HepG2 (cell line): ENCODE data around the gene ZNF446. TPM values are rescaled to one million over a fixed set of nuclear protein-coding genes. Genes with fewer than 3 reads are reported as not detected.

ENCODE experiments used
- ATAD3A ChIP-seq: sonication (generic); formaldehyde crosslinking; IDR thresholded peaks from 2 replicates; pipeline ENCODE4 v1.4.0; 2020; ENCODE audit warnings: missing genetic modification reagents
- ATF1 ChIP-seq: IDR thresholded peaks from 2 replicates; pipeline ENCODE4 v1.6.1; 2016; ENCODE audit warnings: mild to moderate bottlenecking, control low read depth
- ETV5 ChIP-seq: IDR thresholded peaks from 2 replicates; pipeline ENCODE4 v1.6.1; 2018; ENCODE audit warnings: missing biosample characterization, missing genetic modification reagents, inconsistent platforms, borderline replicate concordance
- FOXC1 ChIP-seq: sonication (generic); formaldehyde crosslinking; IDR thresholded peaks from 2 replicates; pipeline ENCODE4 v1.8.0; 2022; ENCODE audit warnings: mild to moderate bottlenecking, missing genetic modification reagents, borderline replicate concordance
- GTF2F1 ChIP-seq: fragments of 150-350 bp; IDR thresholded peaks from 2 replicates; pipeline ENCODE4 v1.6.1; 2014; ENCODE audit warnings: low read length
- HCFC1 ChIP-seq: fragments of 150-350 bp; IDR thresholded peaks from 2 replicates; pipeline ENCODE4 v1.6.1; 2014; ENCODE audit warnings: low read depth, low read length
- HOXA5 ChIP-seq: sonication (generic); formaldehyde crosslinking; IDR thresholded peaks from 2 replicates; pipeline ENCODE4 v1.4.0; 2020; ENCODE audit warnings: missing genetic modification reagents
- KLF15 ChIP-seq: sonication (generic); formaldehyde crosslinking; IDR thresholded peaks from 2 replicates; pipeline ENCODE4 v1.8.1; 2023; ENCODE audit warnings: borderline replicate concordance, mild to moderate bottlenecking, inconsistent platforms, missing genetic modification reagents, mixed read lengths
- MAX ChIP-seq: IDR thresholded peaks from 2 replicates; pipeline ENCODE4 v1.6.1; 2012; ENCODE audit warnings: inconsistent platforms
- PHF21A ChIP-seq: sonication (generic); formaldehyde crosslinking; IDR thresholded peaks from 2 replicates; pipeline ENCODE4 v1.5.0; 2020; ENCODE audit warnings: mild to moderate bottlenecking, missing genetic modification reagents
- PLSCR1 ChIP-seq: sonication (generic); formaldehyde crosslinking; IDR thresholded peaks from 2 replicates; pipeline ENCODE4 v1.5.0; 2020; ENCODE audit warnings: missing genetic modification reagents, mild to moderate bottlenecking, borderline replicate concordance
- SAFB2 ChIP-seq: sonication (generic); formaldehyde crosslinking; IDR thresholded peaks from 2 replicates; pipeline ENCODE4 v1.5.1; 2020; ENCODE audit warnings: missing genetic modification reagents, low read depth, mild to moderate bottlenecking, borderline replicate concordance
- ZBTB26 ChIP-seq: IDR thresholded peaks from 2 replicates; pipeline ENCODE4 v1.6.1; 2016; ENCODE audit warnings: missing compliant biosample characterization, missing genetic modification reagents, borderline replicate concordance
- ZFP90 ChIP-seq: sonication (generic); formaldehyde crosslinking; IDR thresholded peaks from 2 replicates; pipeline ENCODE4 v1.8.0; 2022; ENCODE audit warnings: missing genetic modification reagents, mild to moderate bottlenecking, inconsistent platforms, borderline replicate concordance
- ZNF20 ChIP-seq: sonication (generic); formaldehyde crosslinking; IDR thresholded peaks from 2 replicates; pipeline ENCODE4 v1.4.0; 2020; ENCODE audit warnings: mild to moderate bottlenecking, moderate library complexity, missing genetic modification reagents
- ZNF224 ChIP-seq: sonication (generic); formaldehyde crosslinking; IDR thresholded peaks from 2 replicates; pipeline ENCODE4 v1.5.0; 2020; ENCODE audit warnings: mild to moderate bottlenecking, missing genetic modification reagents
- ZNF468 ChIP-seq: sonication (generic); formaldehyde crosslinking; IDR thresholded peaks from 2 replicates; pipeline ENCODE4 v1.8.0; 2022; ENCODE audit warnings: mild to moderate bottlenecking, moderate library complexity, missing genetic modification reagents
- ZNF703 ChIP-seq: sonication (generic); formaldehyde crosslinking; IDR thresholded peaks from 2 replicates; pipeline ENCODE4 v1.5.1; 2020; ENCODE audit warnings: missing genetic modification reagents, mild to moderate bottlenecking, moderate library complexity, borderline replicate concordance
- ZNF800 ChIP-seq: sonication (generic); formaldehyde crosslinking; IDR thresholded peaks from 2 replicates; pipeline ENCODE4 v1.4.0; 2020; ENCODE audit warnings: missing genetic modification reagents
- polyA plus RNA-seq, 8 experiments: library from polyadenylated mRNA; depleted of rRNA in 3 of 8; stranded (reverse) in 7 of 8; unstranded in 1 of 8; fragments of >200 nt; fragmentation: Illumina TruSeq in 4 of 8; extraction: Trizol in 4 of 8; gene quantifications; 2 replicates each; pipeline versions ENCODE4 v1.2.1 to v1.2.3, GENCODE V29; 2011 to 2016; ENCODE audit warnings: low read depth in 4 of 8, missing spikeins in 1 of 8, mixed read lengths in 1 of 8; ENCODE audit not compliant: insufficient read depth in 1 of 8
- total RNA-seq, 5 experiments: library from RNA; depleted of rRNA; stranded (reverse); fragments of >200 nt; fragmentation: Illumina TruSeq; extraction: Trizol; gene quantifications; 2 replicates each; pipeline ENCODE4 v1.2.3, GENCODE V29; 2016; ENCODE audit warnings: low read depth in 1 of 5
- TF ChIP-seq, protein P1 (sequence below): sonication (generic); formaldehyde crosslinking; IDR thresholded peaks from 2 replicates; pipeline ENCODE4 v1.8.0; 2022; ENCODE audit warnings: mild to moderate bottlenecking, missing genetic modification reagents, borderline replicate concordance
- TF ChIP-seq, protein P2 (sequence below): sonication (generic); formaldehyde crosslinking; IDR thresholded peaks from 2 replicates; pipeline ENCODE4 v1.4.0; 2020; ENCODE audit warnings: missing genetic modification reagents, low read depth, mild to moderate bottlenecking, borderline replicate concordance
- TF ChIP-seq, protein P3 (sequence below): sonication (generic); formaldehyde crosslinking; IDR thresholded peaks from 2 replicates; pipeline ENCODE4 v1.4.0; 2020; ENCODE audit warnings: missing genetic modification reagents

The ZNF446 gene
- total and polyA plus RNA-seq, 2 of the 13 experiments (the other 11 are each of a cell fraction or from before 2014, with no cell fraction given), result 3.0 to 3.6 TPM

GRCh38 chr19:58511353-58512208 is 35.4 kb downstream of the ZNF446 start, which contains the start of gene SLC27A5 (continued):
- TF ChIP-seq ETV5 (no peak), KLF15 (CRISPR knock-in tag) (no peak), HCFC1 (no peak), FOXC1 (CRISPR knock-in tag) (no peak), SAFB2 (no peak), ZNF20 (CRISPR knock-in tag) (no peak), PLSCR1 (no peak), ZNF703 (no peak), ZNF468 (no peak), ZNF800 (CRISPR knock-in tag) (no peak), ATF1 (CRISPR knock-in tag) (no peak), ZFP90 (CRISPR knock-in tag) (peak; percentile 66), ZBTB26 (CRISPR knock-in tag) (no peak), MAX (no peak), ZNF224 (CRISPR knock-in tag) (no peak), GTF2F1 (no peak), HOXA5 (CRISPR knock-in tag) (no peak), ATAD3A (CRISPR knock-in tag) (no peak), PHF21A (peak; percentile 63)
- TF ChIP-seq, protein P1, sequence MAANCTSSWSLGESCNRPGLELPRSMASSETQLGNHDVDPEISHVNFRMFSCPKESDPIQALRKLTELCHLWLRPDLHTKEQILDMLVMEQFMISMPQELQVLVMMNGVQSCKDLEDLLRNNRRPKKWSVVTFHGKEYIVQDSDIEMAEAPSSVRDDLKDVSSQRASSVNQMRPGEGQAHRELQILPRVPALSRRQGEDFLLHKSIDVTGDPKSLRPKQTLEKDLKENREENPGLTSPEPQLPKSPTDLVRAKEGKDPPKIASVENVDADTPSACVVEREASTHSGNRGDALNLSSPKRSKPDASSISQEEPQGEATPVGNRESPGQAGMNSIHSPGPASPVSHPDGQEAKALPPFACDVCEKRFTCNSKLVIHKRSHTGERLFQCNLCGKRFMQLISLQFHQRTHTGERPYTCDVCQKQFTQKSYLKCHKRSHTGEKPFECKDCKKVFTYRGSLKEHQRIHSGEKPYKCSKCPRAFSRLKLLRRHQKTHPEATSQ (CRISPR knock-in tag), result no peak
- TF ChIP-seq, protein P2, sequence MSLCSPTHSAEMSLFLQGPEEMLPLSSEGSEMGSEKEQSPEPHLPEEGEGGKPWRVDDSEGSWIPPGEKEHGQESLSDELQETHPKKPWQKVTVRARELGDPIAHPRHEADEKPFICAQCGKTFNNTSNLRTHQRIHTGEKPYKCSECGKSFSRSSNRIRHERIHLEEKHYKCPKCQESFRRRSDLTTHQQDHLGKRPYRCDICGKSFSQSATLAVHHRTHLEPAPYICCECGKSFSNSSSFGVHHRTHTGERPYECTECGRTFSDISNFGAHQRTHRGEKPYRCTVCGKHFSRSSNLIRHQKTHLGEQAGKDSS (CRISPR knock-in tag), result no peak; the same call in 1 of the 2 replicates
- TF ChIP-seq, protein P3, sequence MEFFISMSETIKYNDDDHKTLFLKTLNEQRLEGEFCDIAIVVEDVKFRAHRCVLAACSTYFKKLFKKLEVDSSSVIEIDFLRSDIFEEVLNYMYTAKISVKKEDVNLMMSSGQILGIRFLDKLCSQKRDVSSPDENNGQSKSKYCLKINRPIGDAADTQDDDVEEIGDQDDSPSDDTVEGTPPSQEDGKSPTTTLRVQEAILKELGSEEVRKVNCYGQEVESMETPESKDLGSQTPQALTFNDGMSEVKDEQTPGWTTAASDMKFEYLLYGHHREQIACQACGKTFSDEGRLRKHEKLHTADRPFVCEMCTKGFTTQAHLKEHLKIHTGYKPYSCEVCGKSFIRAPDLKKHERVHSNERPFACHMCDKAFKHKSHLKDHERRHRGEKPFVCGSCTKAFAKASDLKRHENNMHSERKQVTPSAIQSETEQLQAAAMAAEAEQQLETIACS, result no peak
